CD4-positive, alpha-beta T cell treated with Interleukin-17A for 4 hours (primary cell): ENCODE measurements around the gene PSMD6.
A peak's percentile ranks its signal among the peaks of the same experiment; 100 is the strongest.

ENCODE experiments used
- DNase-seq: peaks from one replicate; pipeline ENCODE4 v3.0.0-alpha.2; 2020; ENCODE audit warnings: mixed read lengths

Gene PSMD6

DNA sequence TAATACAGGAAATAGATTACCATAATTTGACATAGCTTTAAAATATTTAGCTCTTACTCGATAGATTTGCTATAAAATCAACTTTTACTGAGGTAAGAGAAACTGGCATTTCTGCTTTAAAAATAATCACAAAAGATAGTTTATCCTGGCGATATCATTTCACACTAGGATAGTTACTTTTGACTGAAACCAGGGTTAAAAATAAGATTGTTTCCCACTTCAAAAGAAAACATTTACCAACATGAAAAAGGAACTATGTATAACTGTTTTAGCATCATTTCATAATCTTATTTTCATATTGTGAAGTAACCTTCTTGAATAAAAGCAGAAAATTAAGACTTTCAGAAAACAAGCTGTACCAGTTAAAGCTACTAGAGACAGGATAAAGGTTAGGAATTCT, 15.3 kb downstream of the PSMD6 start:
- DNase-seq: no peak

DNA sequence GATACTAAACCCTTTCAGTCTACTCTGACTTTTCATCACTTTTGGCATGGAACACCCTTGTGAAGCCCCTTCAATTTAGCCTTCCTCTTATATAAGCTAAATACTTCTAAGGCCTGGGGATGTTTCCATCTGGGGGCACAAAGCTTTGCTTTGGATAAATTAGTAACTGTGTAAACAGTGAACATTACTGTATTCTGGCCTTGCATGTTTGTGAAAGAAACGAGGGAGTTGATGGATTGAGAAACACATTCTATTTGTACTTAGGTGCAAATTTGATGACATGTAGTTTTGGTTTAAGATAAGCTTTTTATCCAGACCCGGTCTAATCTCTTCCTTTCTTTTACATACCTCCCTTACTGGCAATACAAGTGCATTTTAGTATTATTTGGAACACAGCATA, 19.7 kb downstream of the PSMD6 start:
- no peak for DNase-seq

DNA sequence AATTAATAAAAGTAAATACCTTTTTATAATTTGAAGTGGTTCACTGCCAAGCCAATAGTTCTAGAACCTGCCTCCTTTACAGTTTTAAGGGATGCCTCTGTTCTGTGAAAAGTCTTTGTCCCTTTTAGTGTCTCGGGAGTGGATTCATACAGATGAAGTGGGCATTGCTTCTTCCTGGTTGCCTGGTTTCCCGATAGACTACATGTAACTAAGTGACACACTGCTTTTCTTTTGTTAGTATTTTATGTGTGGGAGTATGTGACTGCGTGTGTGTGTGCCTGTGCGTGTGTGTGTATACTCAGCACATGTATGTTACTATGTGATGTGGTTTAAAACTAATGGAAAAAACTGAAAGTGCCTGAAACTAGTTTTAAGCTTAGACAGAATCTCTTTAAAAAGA, 21.1 kb downstream of the PSMD6 start:
- no peak for DNase-seq

DNA sequence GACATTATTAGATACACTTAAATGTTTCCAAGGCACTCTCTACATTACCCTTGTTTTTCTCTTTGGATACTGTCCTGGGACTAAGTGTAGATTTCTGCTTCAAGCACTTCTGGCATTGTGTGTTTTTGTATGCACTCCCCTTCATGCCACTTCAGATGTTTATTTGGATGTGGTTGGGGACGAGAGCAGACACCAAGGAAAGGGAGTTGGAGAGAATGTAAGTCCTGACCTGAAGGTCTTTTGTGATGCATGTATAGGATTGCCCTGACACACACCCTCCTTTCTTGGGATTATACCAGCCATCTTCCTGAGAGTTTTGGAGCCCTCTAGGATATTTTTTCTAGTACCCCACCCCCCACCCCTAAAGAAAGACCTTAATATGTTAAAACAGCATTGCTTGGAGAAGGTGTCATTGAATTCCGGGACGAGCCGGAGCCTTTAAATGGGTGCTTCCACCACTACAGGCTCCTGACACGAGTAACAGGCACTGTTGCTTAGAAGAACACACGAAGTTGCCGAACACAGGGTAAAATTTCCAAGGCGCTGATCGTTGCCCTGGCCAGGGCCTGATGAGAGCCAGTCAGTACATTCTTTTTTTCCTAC, 22.7 kb downstream of the PSMD6 start:
- DNase-seq: no peak

DNA sequence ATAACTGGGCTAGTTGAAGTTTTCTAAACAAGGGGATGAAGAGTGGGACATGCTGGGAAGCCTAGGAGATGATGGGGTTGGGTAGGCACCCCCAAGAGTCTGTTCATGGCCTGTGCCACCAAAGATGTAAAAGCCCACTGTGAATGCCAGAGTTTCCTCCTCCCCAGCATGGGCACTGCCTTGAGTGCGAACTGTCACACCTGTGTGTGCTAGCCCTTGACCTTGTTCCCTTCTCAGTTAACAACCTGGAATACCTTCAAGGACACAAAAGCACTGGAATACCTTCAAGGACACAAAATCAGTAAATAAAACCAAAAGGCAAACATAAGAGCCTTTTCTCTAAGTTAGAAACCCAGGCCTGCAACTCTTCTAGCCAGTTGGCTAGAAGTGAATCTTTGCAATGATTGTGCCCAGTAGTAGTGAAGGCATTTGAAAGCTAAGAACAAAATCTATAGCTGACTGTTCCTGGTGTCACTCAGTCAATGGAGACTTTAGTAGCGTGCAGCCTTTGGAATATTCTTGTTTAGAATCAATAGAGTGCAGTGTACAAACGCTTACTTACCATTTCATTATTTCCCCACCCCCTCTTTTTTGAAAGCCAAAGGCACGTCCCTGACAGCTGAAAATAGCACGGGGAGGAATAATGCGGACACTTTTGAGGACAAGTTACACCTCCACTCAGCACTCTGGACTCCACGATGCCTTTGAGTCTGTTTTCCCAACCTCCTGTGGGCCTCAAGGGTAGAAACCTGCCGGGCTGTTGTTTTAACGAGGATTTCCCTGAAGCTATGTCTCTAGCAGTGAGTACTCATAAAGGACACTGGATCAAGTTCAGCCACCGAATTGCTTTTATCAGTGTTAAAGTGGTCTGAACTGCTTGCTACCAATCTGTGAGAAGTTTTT, 24.2 kb downstream of the PSMD6 start:
- no peak for DNase-seq

DNA sequence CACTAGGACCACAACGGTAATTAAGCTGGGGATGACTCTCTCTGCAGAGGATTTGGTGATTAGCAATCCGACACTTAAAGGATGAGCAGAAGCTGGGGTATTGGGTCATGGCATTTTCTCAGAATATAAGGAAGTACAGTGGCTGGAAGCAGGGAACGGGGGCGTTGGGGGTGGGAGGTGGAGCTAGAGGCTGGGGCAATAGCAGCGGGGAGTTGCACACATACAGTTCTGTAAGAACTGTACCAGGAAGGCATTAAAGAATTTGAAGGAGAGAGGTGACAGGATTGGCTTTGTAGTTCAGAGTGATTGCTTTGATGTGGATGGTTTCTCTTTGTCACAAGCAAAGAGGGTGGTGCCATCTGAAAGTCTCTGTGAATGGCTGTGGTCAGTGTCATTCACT, 28.2 kb downstream of the PSMD6 start:
- DNase-seq: no peak

DNA sequence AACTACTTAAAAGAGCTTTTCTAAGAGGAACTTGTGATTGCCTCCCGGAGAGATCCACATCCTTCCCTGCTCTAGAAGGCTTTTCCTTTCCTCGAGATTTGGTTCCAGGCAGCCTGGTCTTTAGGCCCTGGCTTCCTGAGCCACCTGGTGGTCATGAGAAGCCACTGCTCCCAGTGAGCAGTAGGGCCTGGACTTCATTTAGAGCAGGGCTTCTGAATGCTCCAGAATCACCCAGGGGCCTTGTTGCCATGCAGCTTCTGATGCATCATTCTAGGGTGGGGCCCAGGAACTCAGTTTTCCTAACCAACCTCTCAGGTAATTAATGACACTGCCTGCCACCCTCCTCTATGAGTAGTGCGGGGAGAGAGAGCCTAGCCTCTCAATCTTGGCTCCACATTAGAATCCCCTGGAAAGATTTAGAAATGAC, 29.6 kb downstream of the PSMD6 start:
- peak; percentile 68 for DNase-seq

DNA sequence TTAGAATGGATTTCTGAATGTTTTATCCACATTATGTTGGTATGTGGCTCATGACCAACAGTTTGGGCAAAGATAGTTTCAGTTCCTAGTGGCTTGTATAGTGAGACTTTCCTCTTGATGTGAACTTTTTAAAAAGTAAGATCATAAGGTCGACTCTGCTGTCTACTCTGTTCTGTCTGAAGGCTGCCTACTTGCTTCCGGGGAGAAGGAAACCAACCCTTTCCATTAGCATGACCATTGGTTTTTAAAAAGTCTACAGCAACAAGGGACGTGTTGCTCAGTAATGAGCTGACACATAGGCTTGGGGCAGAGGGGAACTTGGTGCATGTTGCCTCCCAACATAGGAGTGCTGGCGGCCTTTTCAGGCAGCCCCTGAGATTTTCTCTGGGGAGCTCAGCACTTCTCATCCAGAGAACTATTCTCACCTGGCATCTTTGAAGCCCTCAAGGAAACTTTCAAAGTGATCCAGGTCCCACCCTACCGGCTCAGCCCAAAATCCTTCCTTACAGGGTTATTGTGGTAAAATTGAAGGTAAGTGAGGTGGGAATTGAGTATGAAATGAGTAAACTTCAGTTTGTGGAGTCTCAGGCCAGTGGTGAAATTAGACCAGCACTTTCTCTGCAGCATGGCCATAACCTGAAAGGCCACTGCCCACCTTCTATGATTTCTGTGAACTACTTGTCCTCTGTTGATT, 30.6 kb downstream of the PSMD6 start:
- DNase-seq: no peak

DNA sequence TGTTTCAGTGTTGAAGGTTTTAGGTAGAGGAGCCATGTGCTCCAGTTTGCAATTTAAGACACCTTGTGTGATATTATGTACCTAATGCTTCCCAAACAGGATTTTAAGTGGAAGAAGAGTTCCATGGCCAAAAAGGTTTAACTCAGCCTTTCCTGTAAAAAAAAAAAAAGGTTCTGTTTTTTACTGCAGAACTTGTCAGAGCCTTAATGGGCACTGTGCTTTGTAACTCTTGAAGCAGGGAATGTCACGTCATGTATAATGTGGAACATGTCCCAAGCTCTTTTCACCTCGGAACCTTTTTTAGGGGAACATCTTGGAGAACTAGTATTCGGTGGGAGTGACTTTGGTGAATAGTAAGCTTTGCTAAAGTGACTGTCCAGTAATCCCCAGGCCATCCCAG, 31.6 kb downstream of the PSMD6 start:
- DNase-seq: no peak

DNA sequence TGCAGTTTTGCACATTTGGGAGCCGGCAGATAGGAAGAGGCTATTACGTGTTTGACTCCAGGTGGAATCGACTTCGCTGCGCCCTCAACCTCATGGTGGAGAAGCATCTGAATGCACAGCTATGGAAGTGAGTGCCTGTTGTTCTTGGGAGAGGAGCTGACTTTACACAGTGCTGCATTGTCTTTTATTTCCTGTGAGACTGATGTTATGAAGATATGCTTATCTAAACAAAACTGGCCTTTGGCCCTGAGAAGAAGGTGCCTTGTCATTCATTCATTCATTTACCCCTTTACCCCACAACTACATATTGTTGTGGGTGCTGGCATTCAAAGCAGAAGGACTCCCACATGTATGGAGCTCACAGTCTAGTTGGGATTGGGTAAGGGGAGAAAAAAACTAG, 32.6 kb downstream of the PSMD6 start:
- DNase-seq: no peak

DNA sequence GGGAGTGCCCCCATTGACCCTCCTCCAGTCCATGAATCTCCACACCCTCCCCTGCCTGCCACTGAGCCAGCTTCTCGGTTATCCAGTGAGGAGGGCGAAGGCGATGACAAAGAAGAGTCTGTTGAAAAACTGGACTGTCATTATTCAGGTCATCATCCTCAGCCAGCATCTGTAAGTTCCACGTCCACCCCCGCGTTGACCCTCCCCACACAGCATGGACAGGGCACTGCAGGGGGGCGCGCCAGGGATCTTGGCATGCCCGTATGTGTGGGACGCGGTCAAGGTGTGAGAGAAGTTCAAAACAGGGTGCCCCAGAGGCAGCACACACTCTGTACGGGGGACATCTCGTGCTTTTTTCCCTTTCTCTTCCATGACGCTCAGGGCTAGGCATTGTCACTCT, 33.1 kb downstream of the PSMD6 start:
- no peak for DNase-seq

DNA sequence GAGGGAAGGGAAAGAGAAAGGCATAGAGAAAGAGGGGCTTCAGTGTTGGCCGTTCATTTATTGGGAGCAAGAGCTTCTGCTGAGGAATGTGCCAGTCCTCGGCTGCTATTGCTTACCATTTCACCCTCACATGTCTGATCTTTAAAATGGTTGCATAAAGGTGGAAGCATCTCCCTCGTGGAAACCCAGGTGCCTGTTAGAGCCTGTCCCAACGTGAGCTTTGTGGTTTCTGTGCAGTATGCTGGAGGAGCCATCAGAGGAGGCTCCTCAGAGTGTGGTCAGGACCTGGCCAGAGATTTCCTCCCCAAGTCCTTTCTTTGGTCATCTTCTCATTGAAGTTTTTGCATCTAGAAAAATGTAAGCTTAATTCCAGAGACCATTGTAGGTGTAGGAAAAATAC, 34.4 kb downstream of the PSMD6 start:
- no peak for DNase-seq

DNA sequence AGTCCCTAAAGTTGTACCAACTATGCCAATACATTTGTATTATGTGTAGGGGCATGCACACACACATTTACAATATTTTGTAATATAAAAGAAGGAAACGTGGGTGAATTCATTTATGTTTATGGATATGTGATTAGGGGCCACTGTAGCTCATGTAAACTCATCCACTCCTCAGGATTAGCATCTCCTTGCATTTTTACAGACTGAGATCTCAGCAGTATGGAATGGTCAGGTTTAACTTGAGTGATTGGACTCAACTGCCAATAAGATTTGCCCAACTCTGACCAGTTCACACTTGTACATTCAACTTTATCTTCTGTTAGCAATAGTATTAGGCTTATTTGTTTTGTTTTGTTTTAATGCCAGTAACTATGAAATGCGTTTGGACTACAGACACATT, 36.5 kb downstream of the PSMD6 start:
- DNase-seq: no peak

DNA sequence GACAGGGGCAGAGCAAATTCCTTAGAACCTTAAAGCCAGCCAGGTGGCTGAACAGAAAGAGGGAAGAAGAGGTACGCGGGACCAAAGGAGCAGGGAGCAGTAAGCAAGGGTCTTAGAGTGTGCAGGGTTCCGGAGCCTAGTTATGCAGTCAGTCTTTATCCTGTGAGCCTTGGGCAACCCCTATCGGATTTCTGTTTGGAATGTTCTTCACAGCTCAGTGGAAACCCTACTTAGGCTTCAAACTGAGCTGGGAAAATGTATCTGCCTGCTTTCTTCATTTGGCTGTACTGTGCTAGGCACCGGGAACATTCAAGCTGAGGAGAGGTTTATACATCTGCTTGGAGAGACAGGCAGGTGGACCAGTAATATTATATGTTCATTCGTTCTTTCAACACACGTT, 37.1 kb downstream of the PSMD6 start:
- no peak for DNase-seq

DNA sequence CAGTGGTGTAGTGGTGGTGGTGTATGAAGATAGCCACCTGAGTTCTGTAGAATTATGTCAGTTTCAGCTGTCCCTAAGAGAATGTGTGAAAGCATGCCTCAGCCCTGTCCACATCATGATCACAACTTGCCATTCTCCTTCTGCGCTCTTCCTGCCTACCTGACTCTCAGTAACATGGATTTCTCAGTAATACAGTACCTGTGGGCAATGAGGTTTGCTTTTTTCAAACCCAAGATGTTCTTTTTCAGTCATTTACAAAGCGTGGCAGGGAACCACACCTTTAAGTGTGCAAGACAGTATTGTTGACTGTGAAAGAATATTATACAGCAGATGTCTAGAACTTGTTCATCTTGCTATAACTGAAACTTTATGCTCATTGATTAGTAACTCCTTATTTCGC, 38.9 kb downstream of the PSMD6 start:
- DNase-seq: no peak

DNA sequence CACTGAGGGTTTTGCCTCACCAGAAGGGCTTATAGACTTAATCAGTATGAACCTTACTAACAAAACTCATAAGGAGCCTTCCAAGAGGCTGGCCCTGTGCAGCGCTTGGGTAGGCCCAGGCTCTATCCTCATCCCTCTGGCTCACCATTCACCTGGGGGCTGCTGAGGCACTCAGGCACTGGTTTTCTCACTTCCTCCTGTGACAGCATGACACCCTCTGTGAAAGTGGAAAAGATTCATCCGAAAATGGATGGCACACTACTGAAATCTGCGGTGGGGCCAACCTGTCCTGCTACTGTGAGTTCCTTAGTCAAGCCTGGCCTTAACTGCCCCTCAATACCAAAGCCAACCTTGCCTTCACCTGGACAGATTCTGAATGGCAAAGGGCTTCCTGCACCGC, 41.3 kb downstream of the PSMD6 start:
- no peak for DNase-seq

DNA sequence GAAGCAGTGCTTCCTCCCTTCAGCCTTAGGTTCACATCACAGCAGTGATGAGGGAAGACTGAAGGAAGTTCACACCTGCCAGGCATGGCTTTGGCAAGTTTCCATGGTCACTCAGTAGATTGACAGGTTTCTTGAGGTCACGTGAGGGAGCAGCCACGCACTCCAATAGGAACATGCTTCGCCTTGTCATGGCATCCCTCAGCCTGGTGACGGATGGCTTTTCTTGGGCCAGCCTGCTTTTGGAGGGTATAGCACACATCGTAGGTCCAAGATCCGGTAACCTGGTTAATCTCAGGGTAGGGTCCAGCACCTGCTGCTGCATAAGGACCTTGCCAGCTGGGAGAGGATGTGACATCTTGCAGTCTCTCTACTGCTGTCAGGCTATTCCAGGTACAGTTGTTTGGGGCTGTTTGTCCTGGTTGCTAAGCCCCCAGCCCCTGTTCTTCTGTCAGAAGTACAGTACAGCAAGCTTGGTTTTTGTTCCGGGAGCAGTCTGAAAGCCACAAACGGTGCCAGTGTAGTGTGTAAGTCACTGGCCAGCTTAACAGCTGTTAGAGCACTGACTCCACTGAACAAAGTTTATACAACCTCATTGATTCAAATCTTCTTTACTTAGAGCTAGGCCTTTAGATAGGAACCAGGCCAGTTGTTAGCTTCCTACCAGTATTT, 42.3 kb downstream of the PSMD6 start:
- DNase-seq: no peak

DNA sequence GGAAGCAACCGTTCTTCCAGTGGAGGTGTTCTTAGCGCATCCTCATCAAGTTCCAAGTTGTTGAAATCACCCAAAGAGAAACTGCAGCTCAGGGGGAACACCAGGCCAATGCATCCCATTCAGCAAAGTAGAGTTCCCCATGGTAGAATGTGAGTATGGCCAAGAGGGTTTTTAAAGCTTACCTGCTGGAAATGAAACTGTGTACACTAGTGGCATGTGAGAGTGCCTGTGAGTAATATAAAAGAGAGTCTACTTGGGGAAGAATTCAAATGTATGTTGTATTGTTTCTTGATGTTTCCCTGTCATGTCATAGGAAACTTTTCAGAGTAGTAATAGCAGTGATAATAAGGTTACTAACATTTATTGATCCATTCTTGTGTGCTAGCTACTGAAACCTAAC, 43.3 kb downstream of the PSMD6 start:
- no peak for DNase-seq

DNA sequence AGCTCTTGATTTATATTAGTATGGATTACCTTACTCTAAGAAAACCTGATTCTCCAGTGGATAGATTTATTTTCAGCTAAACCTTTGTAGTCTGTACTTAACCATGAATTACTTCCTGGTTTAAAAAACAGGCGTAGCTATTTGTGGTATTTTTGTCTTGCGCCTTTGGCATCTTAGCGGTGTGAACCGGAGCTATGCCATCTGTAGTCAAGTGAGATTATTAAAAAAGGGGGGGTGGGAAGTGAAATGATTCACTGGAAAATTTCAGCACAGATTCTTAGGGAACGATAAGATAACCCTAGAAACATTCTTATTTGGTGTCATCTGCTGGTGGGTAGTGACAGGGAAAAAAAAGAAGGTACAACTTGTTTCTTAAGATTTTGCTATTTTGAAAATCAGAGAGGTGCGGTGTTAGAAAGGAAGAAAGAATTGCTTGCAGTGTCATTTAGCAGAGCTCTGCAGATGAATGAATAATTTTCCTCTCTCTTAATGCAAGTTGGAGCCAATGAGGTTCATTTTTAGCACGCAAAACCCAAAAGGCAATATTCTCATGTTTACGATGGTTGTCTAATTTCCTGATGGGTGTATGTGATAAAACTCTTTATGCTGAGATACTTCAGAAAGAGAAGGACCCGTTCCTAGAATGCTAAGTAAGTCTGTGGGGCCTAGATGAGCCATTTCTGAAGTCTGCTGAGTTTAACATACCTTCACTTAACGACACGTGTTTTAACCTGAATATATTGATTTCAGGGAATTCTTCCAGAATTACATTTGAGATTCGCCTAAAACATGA, 44.0 kb downstream of the PSMD6 start:
- peak; percentile 55 for DNase-seq

DNA sequence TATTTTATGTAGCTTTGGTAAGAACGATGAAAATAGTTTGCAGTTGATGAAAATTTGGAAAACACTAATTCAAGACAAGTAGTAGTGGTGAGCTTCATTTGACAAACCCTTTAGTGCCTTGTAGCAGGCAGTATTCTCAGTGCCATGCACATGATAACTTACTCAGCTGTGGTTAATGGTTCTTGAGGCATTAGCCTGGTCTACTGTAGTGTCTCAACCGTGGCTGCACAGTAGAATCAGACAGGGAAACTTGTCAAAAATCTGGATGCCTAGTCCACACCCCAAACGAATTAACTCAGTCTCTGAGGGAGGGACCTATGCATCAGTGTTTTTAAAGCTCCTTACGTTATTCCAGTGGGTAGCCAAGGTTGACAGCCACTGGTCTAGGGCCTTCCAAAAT, 45.4 kb downstream of the PSMD6 start:
- no peak for DNase-seq

DNA sequence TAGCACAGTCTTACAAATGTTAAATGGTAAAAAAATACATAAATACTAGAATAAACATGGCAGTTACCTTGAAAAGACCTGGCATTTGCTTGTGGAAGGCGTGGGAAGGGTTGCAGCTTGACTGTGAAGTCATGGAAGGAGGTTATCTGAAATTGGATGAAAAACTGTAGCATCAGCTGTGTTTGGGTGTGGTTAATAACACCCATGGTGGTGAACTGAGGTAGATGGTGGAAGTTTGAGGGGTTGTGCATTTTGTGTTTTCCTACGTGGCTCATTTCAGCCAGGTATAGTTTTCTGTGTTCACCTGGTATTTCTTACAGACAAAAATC, 46.5 kb downstream of the PSMD6 start:
- no peak for DNase-seq

DNA sequence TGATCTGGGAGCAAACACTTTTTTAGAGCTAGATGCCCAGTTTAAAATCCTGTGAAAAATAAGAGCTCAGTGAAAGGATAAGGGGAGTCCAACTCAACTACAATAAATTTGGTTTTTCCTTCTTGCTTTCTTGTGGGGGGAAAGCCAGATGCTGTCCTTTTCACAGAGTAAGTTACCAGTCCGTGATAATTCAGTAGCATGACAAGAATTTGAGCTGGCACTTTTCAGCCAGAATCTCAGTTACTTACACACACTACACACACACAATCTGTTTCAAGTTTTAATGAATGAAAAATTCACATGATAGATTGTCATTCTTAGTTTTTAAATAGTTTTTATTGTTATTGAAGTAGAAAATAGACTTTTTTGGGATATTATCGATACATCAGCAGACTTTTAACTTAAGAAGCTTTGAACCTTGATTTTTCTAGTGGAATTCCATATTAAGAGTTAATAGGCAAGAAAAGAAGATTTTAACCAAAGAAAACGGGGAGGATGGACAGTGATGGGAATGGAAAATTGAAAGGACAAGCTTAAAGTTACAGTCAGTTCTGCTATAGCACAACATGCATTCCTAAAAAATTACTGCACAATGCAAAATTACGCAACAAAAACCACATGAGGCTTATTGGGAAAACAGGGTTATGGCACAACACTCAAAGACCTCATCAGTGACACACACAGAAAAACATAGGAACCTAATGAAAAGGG, 47.0 kb downstream of the PSMD6 start:
- DNase-seq: no peak
